ENCODE measurements around the gene RSRC2.
"Not testable (repeated sequence)": the region's sequence is repeated elsewhere in the genome, so short reads cannot be mapped to it uniquely, and the experiment has no call there.

DNA sequence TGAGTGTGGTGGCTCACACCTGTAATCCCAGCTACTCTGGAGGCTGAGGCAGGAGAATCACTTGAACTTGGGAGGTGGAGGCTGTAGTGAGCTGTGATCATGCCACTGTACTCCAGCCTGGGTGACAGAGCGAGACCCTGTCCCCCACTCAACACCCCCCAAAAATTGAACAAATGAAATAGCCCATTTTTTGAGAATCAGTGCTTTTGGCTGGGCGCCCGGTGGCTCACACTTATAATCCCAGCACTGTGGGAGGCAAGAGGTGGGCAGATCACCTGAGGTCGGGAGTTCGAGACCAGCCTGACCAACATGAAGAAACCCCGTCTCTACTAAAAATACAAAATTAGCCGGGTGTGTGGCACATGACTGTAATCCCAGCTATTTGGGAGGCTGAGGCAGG lies 56.2 kb downstream of the RSRC2 start:
- not testable (repeated sequence) for TF ChIP-seq POLR2A (IDR thresholded peaks at IDR 0.05; ENCODE audit: low read length); GATA1 (IDR thresholded peaks at IDR 0.05; ENCODE audit: low read depth, low read length)

Data from erythroblast (primary cell).